GM18858 (cell line): Measurements from ENCODE around the gene C16orf78.

Source experiments
- ATAC-seq: cut with Tn5 transposase; IDR thresholded peaks from one replicate; pipeline ENCODE4 v1.9.1; 2021; ENCODE audit not compliant: unreplicated experiment

C16orf78 gene, protein sequence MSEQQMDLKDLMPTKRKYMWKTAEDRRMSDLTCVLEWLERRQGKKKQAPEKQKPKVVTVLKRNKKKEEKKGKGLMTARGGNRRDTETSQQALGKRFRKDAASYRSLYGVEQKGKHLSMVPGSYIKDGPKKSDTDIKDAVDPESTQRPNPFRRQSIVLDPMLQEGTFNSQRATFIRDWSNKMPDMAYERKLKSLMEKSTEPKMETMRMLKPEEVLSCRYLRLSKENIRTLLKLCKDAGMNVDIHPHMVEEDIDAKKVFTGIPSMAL

GRCh38 chr16:49373504-49373903 is at the start of gene C16orf78:
Gene C16orf78 (plus strand): TSS chr16:49373804. CDS start chr16:49373940, 136 bp downstream.
- no peak for ATAC-seq

DNA sequence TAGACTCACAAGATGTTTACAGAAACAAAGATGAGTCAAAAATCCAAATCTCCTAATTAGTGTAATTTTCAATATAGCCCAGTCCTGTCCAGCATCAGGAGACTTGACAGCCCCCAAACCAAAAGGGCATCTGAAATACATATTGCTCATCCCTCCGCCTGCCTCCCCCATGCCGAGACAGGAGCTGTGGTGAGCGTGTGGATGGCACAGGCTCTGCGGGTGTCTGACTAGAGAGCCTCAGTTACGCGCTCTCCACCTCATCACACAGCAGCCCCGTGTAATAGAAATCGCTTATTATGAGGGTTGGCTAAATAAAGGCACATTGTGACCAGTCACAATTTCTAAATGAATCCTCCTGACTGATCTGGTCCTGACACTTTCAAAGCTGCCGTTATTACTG is 48.9 kb upstream of the C16orf78 start:
- ATAC-seq = no peak

DNA sequence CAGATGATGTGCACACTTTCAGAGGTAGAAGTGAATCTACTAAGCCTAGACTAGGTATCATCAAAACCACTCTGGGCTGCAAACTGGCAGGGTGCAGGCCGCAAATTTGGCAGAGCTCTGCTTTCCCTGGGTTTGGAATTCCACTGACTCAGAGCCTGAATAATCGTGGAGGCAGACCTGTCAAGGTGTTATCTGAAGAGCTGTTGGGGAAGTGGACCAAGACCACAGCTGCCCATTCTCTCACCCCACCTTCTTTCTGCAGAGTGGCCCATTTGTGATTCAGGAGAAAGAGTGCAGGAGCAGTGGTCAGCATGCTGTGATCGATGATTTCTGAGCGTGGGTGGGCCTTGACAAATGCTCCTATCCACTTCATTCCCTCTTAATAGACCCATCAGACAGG is 46.1 kb upstream of the C16orf78 start:
- no peak for ATAC-seq

GRCh38 chr16:49328325-49328724 is 45.3 kb upstream of the C16orf78 start:
- no peak for ATAC-seq

DNA sequence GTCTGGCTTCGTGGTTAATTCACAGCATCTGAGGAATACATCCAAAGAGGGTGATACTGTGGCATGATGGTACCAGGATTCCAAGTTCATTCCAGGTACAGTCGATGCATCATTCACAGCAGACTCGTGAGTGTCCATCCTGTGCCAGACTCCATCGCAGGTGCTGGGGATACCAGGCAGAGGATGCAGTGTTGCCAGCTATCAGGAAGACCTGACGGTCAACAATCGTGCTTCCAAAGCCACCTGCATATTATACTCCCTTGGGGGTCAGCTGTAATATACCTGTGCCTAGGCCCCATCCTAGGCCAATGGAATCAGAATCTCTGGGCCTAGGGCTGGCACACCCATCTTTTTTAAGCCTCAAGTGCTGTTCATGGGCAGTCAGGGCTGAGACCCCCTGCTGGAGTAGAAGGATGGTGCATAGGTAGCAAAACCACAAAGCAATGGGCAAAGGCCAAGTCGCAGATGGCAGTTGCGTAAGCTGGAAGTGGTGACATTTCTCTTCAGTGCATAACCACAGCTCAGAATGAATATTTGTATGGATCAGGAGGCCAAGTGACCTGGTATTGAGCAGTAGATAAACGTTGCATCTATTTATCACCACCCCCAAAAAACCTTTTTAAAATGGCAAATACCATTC is 42.9 kb upstream of the C16orf78 start:
- ATAC-seq = no peak

DNA sequence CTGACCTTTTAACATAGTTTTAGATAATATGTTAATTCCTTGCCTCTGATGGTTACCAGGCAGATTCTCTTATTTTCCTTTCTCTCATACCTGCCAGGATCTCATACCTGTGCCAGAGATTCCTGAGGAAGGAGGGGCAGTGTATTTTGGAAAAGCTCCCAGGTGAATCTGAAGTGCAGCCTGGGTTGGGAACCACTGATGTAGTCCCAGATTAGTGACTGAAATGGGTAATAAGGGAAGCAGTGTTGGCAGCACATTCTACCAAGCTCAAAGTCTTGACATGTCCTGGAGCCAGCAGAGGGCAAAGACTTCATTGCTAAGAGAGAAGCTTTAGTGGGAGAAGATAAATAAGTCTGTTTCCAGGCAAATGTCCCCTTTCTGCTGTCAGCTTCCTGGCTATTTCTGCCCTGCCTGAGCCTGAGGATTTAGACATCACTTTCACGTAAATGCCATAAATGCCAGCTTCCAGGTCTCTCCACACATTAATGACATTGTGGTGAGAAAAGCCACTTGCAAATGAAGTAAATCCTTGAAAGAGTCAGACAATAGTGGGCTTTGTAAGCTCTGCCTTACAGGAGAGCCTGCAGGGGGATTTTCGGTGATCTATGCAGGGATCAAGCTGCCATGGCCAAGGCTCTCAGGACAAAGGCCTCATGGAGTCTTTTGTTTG is 40.9 kb upstream of the C16orf78 start:
- no peak for ATAC-seq

DNA sequence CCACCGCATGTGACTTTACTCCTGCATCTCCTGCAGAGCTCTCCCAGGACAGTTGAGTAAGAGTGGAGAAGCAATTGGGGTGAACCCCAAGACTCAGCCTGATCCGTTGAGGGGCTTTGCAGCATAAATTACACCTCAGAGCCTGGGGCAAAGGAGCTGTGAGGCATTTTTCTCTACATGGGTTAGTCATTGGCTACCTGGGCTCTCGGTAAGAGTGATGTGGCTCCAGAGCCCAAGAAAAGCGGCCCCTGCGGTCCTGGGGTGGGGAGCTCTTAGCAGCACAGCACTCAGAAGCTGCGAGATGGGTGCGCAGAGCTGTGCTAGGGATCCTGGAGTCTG is 40.4 kb upstream of the C16orf78 start:
- no peak for ATAC-seq

DNA sequence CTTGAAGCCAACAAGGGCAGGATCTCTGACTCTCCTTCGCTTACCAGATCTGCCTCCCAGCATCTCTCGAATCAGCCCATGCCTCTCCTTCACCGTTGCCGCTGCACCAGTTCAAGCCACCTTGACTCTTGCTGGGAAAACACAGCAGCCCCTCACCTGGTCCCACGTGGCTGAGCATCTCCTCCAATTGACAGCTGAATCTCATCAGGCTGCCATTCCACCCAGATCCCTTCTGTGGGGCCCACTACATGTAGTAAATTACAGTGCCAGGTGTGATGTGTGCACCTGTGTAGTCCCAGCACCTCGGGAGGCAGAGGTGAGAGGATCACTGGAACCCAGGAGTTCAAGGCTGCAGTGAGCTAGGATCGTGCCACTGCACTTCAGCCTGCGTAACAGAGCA is 37.8 kb upstream of the C16orf78 start:
- no peak for ATAC-seq

- ATAC-seq = no peak
Observed at GRCh38 chr16:49336581-49336980, 37.0 kb upstream of the C16orf78 start.

- ATAC-seq = no peak
Observed at GRCh38 chr16:49337814-49338350, 35.7 kb upstream of the C16orf78 start.

DNA sequence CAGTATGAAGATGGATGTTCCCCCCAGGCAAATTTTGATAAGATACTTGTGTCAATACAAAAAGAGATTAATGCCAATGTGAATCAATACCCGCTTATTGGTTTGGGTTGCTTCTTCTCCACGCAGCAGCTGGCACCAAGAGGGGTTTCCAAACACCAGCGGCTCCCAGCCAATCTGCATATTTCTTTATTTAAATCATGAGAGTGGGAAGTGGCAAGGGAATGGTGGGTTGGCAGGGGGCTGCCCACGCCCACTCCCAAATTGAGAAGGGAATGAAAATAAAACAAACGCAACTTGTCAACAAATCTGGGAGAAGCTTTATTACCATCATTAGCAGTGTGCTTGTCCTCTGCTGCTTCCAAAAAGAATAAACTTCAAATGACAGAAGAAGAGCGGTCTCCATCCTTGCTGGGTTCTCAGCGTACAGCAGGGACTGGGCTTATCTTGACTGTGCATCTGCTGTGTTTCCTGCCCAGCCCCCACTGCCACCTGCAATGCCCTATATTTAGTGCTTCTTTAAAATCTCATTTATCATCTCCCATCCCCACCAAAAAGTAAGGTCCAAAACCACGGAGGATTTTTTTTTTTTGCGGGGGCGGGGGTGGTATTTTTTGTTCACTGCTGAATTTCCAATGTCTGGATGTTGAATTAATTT is 34.9 kb upstream of the C16orf78 start:
- ATAC-seq = no peak

GRCh38 chr16:49340466-49340865 is 33.1 kb upstream of the C16orf78 start:
- no peak for ATAC-seq

- ATAC-seq = no peak
Observed at GRCh38 chr16:49341706-49342105, 31.9 kb upstream of the C16orf78 start.

DNA sequence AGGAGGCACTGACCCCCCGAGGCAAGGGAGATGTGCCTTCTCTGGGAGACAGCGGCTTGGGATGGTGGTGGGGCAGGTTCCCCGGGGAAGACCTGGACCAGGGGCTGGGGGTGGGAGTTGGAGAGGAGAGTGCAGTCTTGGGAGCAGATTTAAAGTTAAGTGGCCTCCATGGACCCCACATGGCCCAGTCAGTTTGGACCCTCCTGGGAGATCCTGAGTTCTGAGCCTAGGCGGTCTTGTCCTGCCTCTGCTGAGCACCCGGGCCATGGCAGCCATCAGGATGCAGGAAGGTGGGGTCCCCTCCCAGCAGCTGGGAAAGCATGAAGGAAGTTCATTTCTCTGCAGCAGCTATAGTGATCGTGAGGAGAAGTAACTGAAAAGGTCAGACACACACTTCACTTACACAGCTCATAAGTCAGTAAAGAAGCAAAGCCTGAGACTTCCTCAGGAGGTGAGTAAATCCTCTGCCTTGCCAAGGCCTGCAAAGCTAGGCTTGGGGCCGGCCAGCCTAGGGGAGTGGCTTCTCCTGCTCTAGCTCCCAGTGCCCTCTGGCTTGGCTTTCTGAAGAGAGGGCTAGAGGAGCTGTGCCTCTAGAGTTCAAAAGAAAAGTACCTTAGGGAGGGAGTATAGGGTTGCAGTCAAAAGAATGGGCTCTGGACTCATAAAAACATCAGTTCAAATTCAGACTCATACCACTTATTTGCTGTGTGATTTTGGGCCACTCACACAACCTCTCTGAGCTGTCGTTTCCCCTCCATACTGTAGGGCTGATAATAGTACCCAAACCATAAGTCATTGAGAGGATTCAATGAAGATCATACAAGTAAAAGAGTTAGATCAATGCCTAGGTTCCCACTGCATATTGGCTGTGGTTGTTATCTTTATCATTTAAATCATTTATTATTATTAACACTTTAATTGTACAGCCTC is 31.0 kb upstream of the C16orf78 start:
- no peak for ATAC-seq

GRCh38 chr16:49343291-49343690 is 30.3 kb upstream of the C16orf78 start:
- ATAC-seq = no peak

GRCh38 chr16:49344401-49344800 is 29.2 kb upstream of the C16orf78 start:
- no peak for ATAC-seq

GRCh38 chr16:49345829-49346228 is 27.8 kb upstream of the C16orf78 start:
- ATAC-seq = no peak

GRCh38 chr16:49346459-49346858 is 27.1 kb upstream of the C16orf78 start:
- no peak for ATAC-seq

DNA sequence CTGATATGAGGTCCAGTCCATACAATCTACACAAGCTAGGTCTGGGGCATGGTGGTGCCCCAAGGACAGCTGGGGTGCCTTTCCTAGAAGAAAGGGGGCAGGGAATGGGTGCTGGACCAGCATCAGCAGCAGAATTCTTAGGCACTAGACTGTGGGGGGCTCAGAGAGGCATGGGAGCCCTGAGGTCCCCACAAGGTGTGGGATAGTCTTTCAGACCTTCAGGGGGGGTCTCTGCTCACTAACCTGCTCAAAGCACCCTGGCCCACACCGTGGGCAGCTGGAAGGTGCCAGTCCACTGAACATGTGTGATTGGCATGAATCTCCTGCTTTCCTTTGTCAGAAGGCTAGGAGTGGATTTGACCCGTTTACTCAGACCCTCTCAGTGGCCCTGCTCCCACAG is 26.1 kb upstream of the C16orf78 start:
- no peak for ATAC-seq

- no peak for ATAC-seq
Observed at GRCh38 chr16:49348408-49349176, 25.0 kb upstream of the C16orf78 start.
